ENCODE data around the gene AXIN2. TPM values are rescaled to one million over a fixed set of nuclear protein-coding genes. Genes with fewer than 3 reads are reported as not detected.

The AXIN2 gene
- total and polyA plus RNA-seq, 10 of the 15 experiments (the other 5 are each of a cell fraction or from before 2014, with no cell fraction given): 0.47 to 7.8 (median 3.1) TPM

DNA sequence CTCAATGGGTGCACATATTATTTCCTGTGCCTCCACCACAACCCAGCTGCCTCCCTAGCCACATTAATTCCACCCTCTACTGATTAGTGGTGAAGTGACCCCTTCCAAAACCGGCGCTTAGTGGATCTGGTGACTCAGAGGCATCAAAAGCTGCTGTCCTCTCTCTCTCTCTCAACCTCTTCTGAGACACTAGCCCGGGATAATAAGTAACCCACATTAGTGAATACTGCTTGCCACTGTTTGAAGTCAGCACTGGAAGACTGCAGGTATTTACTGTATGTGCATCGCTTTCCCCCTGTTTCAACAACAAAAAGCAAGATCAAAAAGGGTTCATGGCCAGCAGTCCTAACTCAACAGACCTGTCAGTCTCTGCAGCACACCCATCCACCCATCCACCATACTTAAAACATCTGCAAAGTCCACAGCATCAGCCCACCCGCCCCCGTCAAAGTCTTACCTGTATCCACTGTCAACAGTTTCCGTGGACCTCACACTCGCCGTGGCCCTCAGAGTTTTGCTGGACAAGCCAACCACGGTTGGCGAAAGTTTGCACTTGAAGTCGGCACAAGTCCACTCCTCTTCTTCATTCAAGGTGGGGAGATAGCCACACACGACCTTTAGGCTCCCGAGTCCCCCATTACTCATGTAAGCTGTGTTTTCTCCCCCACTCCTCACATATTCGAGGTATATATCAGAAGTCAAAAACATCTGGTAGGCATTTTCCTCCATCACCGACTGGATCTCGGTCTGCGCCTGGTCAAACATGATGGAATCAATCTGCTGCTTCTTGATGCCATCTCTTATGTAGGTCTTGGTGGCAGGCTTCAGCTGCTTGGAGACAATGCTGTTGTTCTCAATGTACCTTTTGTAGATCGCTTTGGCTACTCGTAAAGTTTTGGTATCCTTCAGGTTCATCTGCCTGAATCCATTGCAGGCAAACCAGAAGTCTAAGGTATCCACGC lies 3.8 kb downstream of the AXIN2 start:
- ChIA-PET POLR2A (interaction anchor here (1.1 to 1.2 kb wide), 2 partner anchors 9 to 263 kb away, joined by 3 to 6 read pairs; no protein-coding TSS in a partner anchor), SMC1A (ENCODE audit: uncharacterized antibody, unreplicated experiment) (interaction anchor here (0.7 to 5.3 kb wide), 16 partner anchors 7 to 430 kb away, joined by 3 to 36 read pairs (median 3); no protein-coding TSS in a partner anchor), CTCF (interaction anchor here (0.6 to 2.5 kb wide), 18 partner anchors 8 to 584 kb away, joined by 3 to 18 read pairs (median 4); no protein-coding TSS in a partner anchor), RAD21 (ENCODE audit: unreplicated experiment) (interaction anchor here (0.8 to 3.5 kb wide), 9 partner anchors 11 to 429 kb away, joined by 3 to 17 read pairs (median 4); no protein-coding TSS in a partner anchor)
- H3K9me3 ChIP-seq (replicated peaks; ENCODE audit: control insufficient read depth, insufficient read depth, low read length): no peaks in the 10 kb centered on the region
- ATAC-seq (peak; percentile 29), DNase-seq (ENCODE audit: low read depth, low spot score) (no peak), FAIRE-seq (peak; percentile 77)
- TF ChIP-seq IKZF2 (IDR thresholded peaks at IDR 0.05) (0 out of 4 replicates have a peak, but pooled peaks of 1 of the 2 experiments have one; percentile 16), ZSCAN29 (IDR thresholded peaks at IDR 0.05) (no peak), MLLT1 (IDR thresholded peaks at IDR 0.05) (peak; percentile 83), RUNX3 (IDR thresholded peaks at IDR 0.05; ENCODE audit: low read length) (peak; percentile 25; the same call in 1 of the 2 replicates)
- TF ChIP-seq, protein P1, sequence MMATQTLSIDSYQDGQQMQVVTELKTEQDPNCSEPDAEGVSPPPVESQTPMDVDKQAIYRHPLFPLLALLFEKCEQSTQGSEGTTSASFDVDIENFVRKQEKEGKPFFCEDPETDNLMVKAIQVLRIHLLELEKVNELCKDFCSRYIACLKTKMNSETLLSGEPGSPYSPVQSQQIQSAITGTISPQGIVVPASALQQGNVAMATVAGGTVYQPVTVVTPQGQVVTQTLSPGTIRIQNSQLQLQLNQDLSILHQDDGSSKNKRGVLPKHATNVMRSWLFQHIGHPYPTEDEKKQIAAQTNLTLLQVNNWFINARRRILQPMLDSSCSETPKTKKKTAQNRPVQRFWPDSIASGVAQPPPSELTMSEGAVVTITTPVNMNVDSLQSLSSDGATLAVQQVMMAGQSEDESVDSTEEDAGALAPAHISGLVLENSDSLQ (IDR thresholded peaks at IDR 0.05): no peak
- WGBS (ENCODE audit: insufficient coverage, insufficient replicate concordance, low lambda C conversion rate, missing lambda C conversion rate): 62% methylated on average over 21 of the region's 21 CpGs
- no peak overlapping the region for H3K27ac ChIP-seq (ENCODE audit: control insufficient read depth, insufficient read depth)
- TSS peak; percentile 54 for BruUV-seq (replicated peaks)
- no peaks in the 10 kb centered on the region; the same call in 1 of the 2 replicates for H4K20me1 ChIP-seq (ENCODE audit: control insufficient read depth, insufficient read depth)
- H3K36me3 ChIP-seq (ENCODE audit: control insufficient read depth in 2 of 2, insufficient read depth in 2 of 2, low read length in 1 of 2): no peaks in the 10 kb centered on the region
- no peak overlapping the region for H3K9ac ChIP-seq (ENCODE audit: control insufficient read depth, insufficient read depth, low read length)
- no peak overlapping the region; the same call in 1 of the 2 replicates for H3K4me3 ChIP-seq
- H3K4me2 ChIP-seq (ENCODE audit: control insufficient read depth, insufficient read depth): peak overlapping the region; percentile 20; the same call in 1 of the 2 replicates
- in situ Hi-C loops (cut with MboI): loop anchor here (5.0 to 25.0 kb wide), 2 partner anchors 325 to 595 kb away; no protein-coding TSS in a partner anchor
- peaks cover 0 to 5% of the 10 kb centered on the region in 2 experiments; a peak in 2 of 4 replicates for H3K27me3 ChIP-seq (replicated peaks in 1 of 2; ENCODE audit: control insufficient read depth in 2 of 2, insufficient read depth in 2 of 2, low read length in 1 of 2)
- no peak overlapping the region for H2AFZ ChIP-seq (ENCODE audit: control insufficient read depth, low read depth, low read length)
- intact Hi-C loops (cut with micrococcal nuclease; ENCODE audit: unreplicated experiment): loop anchor here (2.0 to 5.0 kb wide), 4 partner anchors 100 to 607 kb away; no protein-coding TSS in a partner anchor
- H3K79me2 ChIP-seq (ENCODE audit: control insufficient read depth, insufficient read depth, low read length): no peaks in the 10 kb centered on the region; the same call in 1 of the 2 replicates
- H3K4me1 ChIP-seq (ENCODE audit: control insufficient read depth, insufficient read depth, low read length): peaks cover 4% of the 10 kb centered on the region; the same call in 1 of the 2 replicates
